Measurements from ENCODE around the gene TRIM17.
A peak's percentile ranks its signal among the peaks of the same experiment; 100 is the strongest.

The TRIM17 gene

DNA sequence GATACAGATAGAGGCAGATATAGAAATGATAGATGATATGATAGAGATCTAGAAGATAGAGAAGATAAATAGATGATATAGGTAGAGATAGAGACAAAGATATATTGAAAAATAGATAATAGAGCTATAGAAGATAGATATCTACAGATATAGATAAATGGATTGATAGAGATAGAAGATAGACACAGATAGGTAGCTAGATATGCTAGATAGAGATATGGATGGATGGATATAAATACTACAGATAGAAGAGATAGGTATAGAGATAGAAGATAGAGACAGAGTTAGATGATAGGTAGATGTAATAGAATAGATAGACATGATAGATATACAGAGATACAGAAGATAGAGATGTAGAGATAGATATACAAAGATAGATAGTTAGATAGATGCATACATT is 31.4 kb downstream of the TRIM17 start:
- no peak overlapping the region for H4K8ac ChIP-seq (ENCODE audit: low read length)
- no peak overlapping the region for H2BK15ac ChIP-seq (ENCODE audit: low read depth, poor library complexity, severe bottlenecking)
- H3K79me1 ChIP-seq (replicated peaks; ENCODE audit: low read length, poor library complexity, severe bottlenecking), result no peaks in the 10 kb centered on the region
- H3K4me1 ChIP-seq (ENCODE audit: control insufficient read depth, insufficient read depth, low read depth, low read length), result no peaks in the 10 kb centered on the region
- no peak overlapping the region for H3K23ac ChIP-seq (ENCODE audit: low read length in 2 of 2)
- no peak for DNase-seq
- H3K9me3 ChIP-seq (ENCODE audit: control insufficient read depth, low read length), result no peaks in the 10 kb centered on the region
- H3K18ac ChIP-seq (ENCODE audit: low read depth in 1 of 2, low read length in 2 of 2), result no peak overlapping the region
- H2BK120ac ChIP-seq (ENCODE audit: low read depth, low read length), result no peak overlapping the region
- H3K4me2 ChIP-seq (ENCODE audit: low read length, poor library complexity, severe bottlenecking), result no peak overlapping the region
- no peak overlapping the region for H2AK5ac ChIP-seq (ENCODE audit: low read length, severe bottlenecking)
- no peak overlapping the region for H2BK5ac ChIP-seq (ENCODE audit: low read depth, low read length, poor library complexity, severe bottlenecking)
- H3K36me3 ChIP-seq (ENCODE audit: control insufficient read depth in 1 of 2, insufficient read depth in 2 of 2, low read depth in 1 of 2, low read length in 2 of 2), result no peaks in the 10 kb centered on the region
- no peak overlapping the region for H2BK12ac ChIP-seq (ENCODE audit: low read length in 2 of 2)
- H3K4me3 ChIP-seq (ENCODE audit: insufficient read depth in 1 of 2, low read depth in 1 of 2, low read length in 2 of 2), result no peak overlapping the region
- H3K4ac ChIP-seq (ENCODE audit: low read depth in 1 of 2, low read length in 2 of 2), result no peak overlapping the region
- H3K9ac ChIP-seq (ENCODE audit: low read length), result no peak overlapping the region
- H3K27ac ChIP-seq (ENCODE audit: low read length, poor library complexity, severe bottlenecking), result no peak overlapping the region
- H4K91ac ChIP-seq (ENCODE audit: low read length), result no peak overlapping the region
- peaks cover 0 to 13% of the 10 kb centered on the region in 2 experiments for H3K27me3 ChIP-seq (ENCODE audit: control insufficient read depth in 1 of 2, insufficient read depth in 1 of 2, low read length in 2 of 2)
- H3K14ac ChIP-seq (ENCODE audit: low read length in 2 of 2), result no peak overlapping the region
- H2AFZ ChIP-seq (ENCODE audit: low read depth, low read length), result no peak overlapping the region

DNA sequence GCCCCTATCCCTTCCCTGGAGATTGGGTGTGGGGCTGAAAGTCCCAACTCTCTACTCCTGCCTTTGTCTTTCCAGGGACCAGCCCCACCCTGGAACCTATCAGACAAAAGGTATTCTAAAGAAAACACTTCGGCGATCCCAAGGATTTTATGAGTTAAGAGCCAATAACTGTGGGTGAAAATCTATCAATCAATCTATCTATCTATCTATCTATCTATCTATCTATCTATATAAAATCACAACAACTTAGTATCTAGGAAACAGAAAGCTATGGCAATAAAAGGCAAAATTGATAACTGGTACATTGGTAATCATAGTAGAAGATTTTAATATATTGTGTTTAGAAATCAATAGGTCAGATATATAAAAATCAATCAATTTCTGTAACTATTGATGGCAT is 32.9 kb downstream of the TRIM17 start:
- Histone ChIP-seq H2BK5ac (ENCODE audit: low read depth, low read length, poor library complexity, severe bottlenecking) (no peak overlapping the region), H3K4me2 (ENCODE audit: low read length, poor library complexity, severe bottlenecking) (no peak overlapping the region), H3K36me3 (ENCODE audit: control insufficient read depth in 1 of 2, insufficient read depth in 2 of 2, low read depth in 1 of 2, low read length in 2 of 2) (no peaks in the 10 kb centered on the region), H3K23ac (ENCODE audit: low read length in 2 of 2) (no peak overlapping the region), H3K27ac (ENCODE audit: low read length, poor library complexity, severe bottlenecking) (no peak overlapping the region), H3K9ac (ENCODE audit: low read length) (no peak overlapping the region), H3K18ac (ENCODE audit: low read depth in 1 of 2, low read length in 2 of 2) (no peak overlapping the region), H2AFZ (ENCODE audit: low read depth, low read length) (no peak overlapping the region), H2BK120ac (ENCODE audit: low read depth, low read length) (no peak overlapping the region), H3K4me1 (ENCODE audit: control insufficient read depth, insufficient read depth, low read depth, low read length) (peaks cover 8% of the 10 kb centered on the region), H2BK15ac (ENCODE audit: low read depth, poor library complexity, severe bottlenecking) (no peak overlapping the region), H3K9me3 (ENCODE audit: control insufficient read depth, low read length) (no peaks in the 10 kb centered on the region), H3K79me1 (replicated peaks; ENCODE audit: low read length, poor library complexity, severe bottlenecking) (no peaks in the 10 kb centered on the region), H3K4ac (ENCODE audit: low read depth in 1 of 2, low read length in 2 of 2) (no peak overlapping the region), H3K27me3 (ENCODE audit: control insufficient read depth in 1 of 2, insufficient read depth in 1 of 2, low read length in 2 of 2) (peaks cover 0 to 13% of the 10 kb centered on the region in 2 experiments), H4K91ac (ENCODE audit: low read length) (no peak overlapping the region), H2AK5ac (ENCODE audit: low read length, severe bottlenecking) (no peak overlapping the region), H2BK12ac (ENCODE audit: low read length in 2 of 2) (no peak overlapping the region), H3K14ac (ENCODE audit: low read length in 2 of 2) (no peak overlapping the region), H3K4me3 (ENCODE audit: insufficient read depth in 1 of 2, low read depth in 1 of 2, low read length in 2 of 2) (no peak overlapping the region), H4K8ac (ENCODE audit: low read length) (no peak overlapping the region)
- DNase-seq, result no peak
- no CpG with 5 or more reads among the region's 2 CpGs for WGBS

GRCh38 chr1:228381356-228381755 is 35.3 kb downstream of the TRIM17 start:
- H3K4ac ChIP-seq (ENCODE audit: low read depth in 1 of 2, low read length in 2 of 2), result no peak overlapping the region
- H4K91ac ChIP-seq (ENCODE audit: low read length), result no peak overlapping the region
- WGBS, result 100% methylated on average over 2 of the region's 2 CpGs
- H2AK5ac ChIP-seq (ENCODE audit: low read length, severe bottlenecking), result no peak overlapping the region
- no peak overlapping the region for H3K27ac ChIP-seq (ENCODE audit: low read length, poor library complexity, severe bottlenecking)
- H3K9me3 ChIP-seq (ENCODE audit: control insufficient read depth, low read length), result no peaks in the 10 kb centered on the region
- H2BK15ac ChIP-seq (ENCODE audit: low read depth, poor library complexity, severe bottlenecking), result no peak overlapping the region
- no peak overlapping the region for H2BK12ac ChIP-seq (ENCODE audit: low read length in 2 of 2)
- H3K79me1 ChIP-seq (replicated peaks; ENCODE audit: low read length, poor library complexity, severe bottlenecking), result no peaks in the 10 kb centered on the region
- H2BK5ac ChIP-seq (ENCODE audit: low read depth, low read length, poor library complexity, severe bottlenecking), result no peak overlapping the region
- H2AFZ ChIP-seq (ENCODE audit: low read depth, low read length), result no peak overlapping the region
- no peak overlapping the region for H3K14ac ChIP-seq (ENCODE audit: low read length in 2 of 2)
- H3K4me3 ChIP-seq (ENCODE audit: insufficient read depth in 1 of 2, low read depth in 1 of 2, low read length in 2 of 2), result no peak overlapping the region
- peaks cover 14% of the 10 kb centered on the region for H3K4me1 ChIP-seq (ENCODE audit: control insufficient read depth, insufficient read depth, low read depth, low read length)
- no peak overlapping the region for H3K23ac ChIP-seq (ENCODE audit: low read length in 2 of 2)
- H3K36me3 ChIP-seq (ENCODE audit: control insufficient read depth in 1 of 2, insufficient read depth in 2 of 2, low read depth in 1 of 2, low read length in 2 of 2), result no peaks in the 10 kb centered on the region
- no peak overlapping the region for H3K4me2 ChIP-seq (ENCODE audit: low read length, poor library complexity, severe bottlenecking)
- no peak overlapping the region for H2BK120ac ChIP-seq (ENCODE audit: low read depth, low read length)
- DNase-seq, result no peak
- H3K9ac ChIP-seq (ENCODE audit: low read length), result no peak overlapping the region
- peaks cover 0 to 13% of the 10 kb centered on the region in 2 experiments for H3K27me3 ChIP-seq (ENCODE audit: control insufficient read depth in 1 of 2, insufficient read depth in 1 of 2, low read length in 2 of 2)
- H3K18ac ChIP-seq (ENCODE audit: low read depth in 1 of 2, low read length in 2 of 2), result no peak overlapping the region
- no peak overlapping the region for H4K8ac ChIP-seq (ENCODE audit: low read length)

GRCh38 chr1:228379666-228380065 is 37.0 kb downstream of the TRIM17 start:
- H2AFZ ChIP-seq (ENCODE audit: low read depth, low read length), result no peak overlapping the region
- peak overlapping the region; percentile 89 for H3K9ac ChIP-seq (ENCODE audit: low read length)
- H3K9me3 ChIP-seq (ENCODE audit: control insufficient read depth, low read length), result no peaks in the 10 kb centered on the region
- H3K27ac ChIP-seq (ENCODE audit: low read length, poor library complexity, severe bottlenecking), result no peak overlapping the region
- no peak overlapping the region for H2BK12ac ChIP-seq (ENCODE audit: low read length in 2 of 2)
- H2AK5ac ChIP-seq (ENCODE audit: low read length, severe bottlenecking), result no peak overlapping the region
- no peak overlapping the region for H4K8ac ChIP-seq (ENCODE audit: low read length)
- H2BK5ac ChIP-seq (ENCODE audit: low read depth, low read length, poor library complexity, severe bottlenecking), result no peak overlapping the region
- no peaks in the 10 kb centered on the region for H3K79me1 ChIP-seq (replicated peaks; ENCODE audit: low read length, poor library complexity, severe bottlenecking)
- H3K18ac ChIP-seq (ENCODE audit: low read depth in 1 of 2, low read length in 2 of 2), result no peak overlapping the region
- no peak for DNase-seq
- peaks cover 24% of the 10 kb centered on the region for H3K4me1 ChIP-seq (ENCODE audit: control insufficient read depth, insufficient read depth, low read depth, low read length)
- no peaks in the 10 kb centered on the region for H3K36me3 ChIP-seq (ENCODE audit: control insufficient read depth in 1 of 2, insufficient read depth in 2 of 2, low read depth in 1 of 2, low read length in 2 of 2)
- no peak overlapping the region for H4K91ac ChIP-seq (ENCODE audit: low read length)
- no peak overlapping the region for H3K4ac ChIP-seq (ENCODE audit: low read depth in 1 of 2, low read length in 2 of 2)
- H3K23ac ChIP-seq (ENCODE audit: low read length in 2 of 2), result no peak overlapping the region
- H3K4me3 ChIP-seq (ENCODE audit: insufficient read depth in 1 of 2, low read depth in 1 of 2, low read length in 2 of 2), result peak overlapping the region in 1 of 2 experiments; percentile 84
- no peak overlapping the region for H2BK120ac ChIP-seq (ENCODE audit: low read depth, low read length)
- H3K14ac ChIP-seq (ENCODE audit: low read length in 2 of 2), result no peak overlapping the region
- WGBS, result 88% methylated on average over 7 of the region's 8 CpGs
- peak overlapping the region; percentile 96 for H3K4me2 ChIP-seq (ENCODE audit: low read length, poor library complexity, severe bottlenecking)
- no peak overlapping the region for H2BK15ac ChIP-seq (ENCODE audit: low read depth, poor library complexity, severe bottlenecking)
- peaks cover 0 to 13% of the 10 kb centered on the region in 2 experiments for H3K27me3 ChIP-seq (ENCODE audit: control insufficient read depth in 1 of 2, insufficient read depth in 1 of 2, low read length in 2 of 2)

Data from mesenchymal stem cell (in vitro differentiated cells and primary cell).